Erythroblast (primary cell): ENCODE measurements around the gene GAL3ST2.

Source experiments
- GATA1 ChIP-seq: IDR thresholded peaks from 2 replicates; pipeline ENCODE4 v1.6.1; 2011; ENCODE audit warnings: low read depth, mild to moderate bottlenecking, control low read depth, low read length, moderate library complexity
- POLR2A ChIP-seq: IDR thresholded peaks from 2 replicates; pipeline ENCODE4 v1.6.1; 2011; ENCODE audit warnings: mild to moderate bottlenecking, low read length

- TF ChIP-seq POLR2A (no peak), GATA1 (no peak)
Observed at GRCh38 chr2:241835611-241836010, 59.0 kb downstream of the GAL3ST2 start.
